Right lobe of liver (tissue), 6 donors: ENCODE measurements around the gene HACE1. TPM values are rescaled to one million over a fixed set of nuclear protein-coding genes. Genes with fewer than 3 reads are reported as not detected.
A peak's percentile ranks its signal among the peaks of the same experiment; 100 is the strongest.

Source experiments
- ATAC-seq, 4 donors: fragments of 200-7000 bp; cut with Tn5 transposase; one replicate each; pipeline ENCODE4 v1.9.1; 2020; ENCODE audit warnings: mild to moderate bottlenecking in 4 of 4, moderate library complexity in 4 of 4
- DNase-seq, 3 donors: peaks; one replicate each; pipeline ENCODE4 v3.0.0-alpha.2; 2020
- H3K27ac ChIP-seq, 3 donors: fragments of 200-600 bp; one replicate each; pipeline ENCODE4 v1.8.0; 2022
- H3K27me3 ChIP-seq, 2 donors: fragments of 200-600 bp; one replicate each; pipeline ENCODE4 v1.8.0; 2022
- H3K36me3 ChIP-seq, 4 donors: fragments of 200-600 bp; sonication (generic) in 1 of 4; one replicate each; pipeline versions ENCODE4 v1.5.1 to v1.8.0; 2017 to 2022; ENCODE audit warnings: control low read depth in 1 of 4
- H3K4me1 ChIP-seq, 4 donors: fragments of 200-600 bp; sonication (generic) in 1 of 4; one replicate each; pipeline versions ENCODE4 v1.5.1 to v1.8.0; 2017 to 2022; ENCODE audit warnings: control low read depth in 1 of 4
- H3K4me3 ChIP-seq, 3 donors: fragments of 200-600 bp; one replicate each; pipeline ENCODE4 v1.8.0; 2022
- H3K9me3 ChIP-seq, 4 donors: fragments of 200-600 bp; sonication (generic) in 1 of 4; one replicate each; pipeline versions ENCODE4 v1.5.1 to v1.8.0; 2017 to 2022; ENCODE audit warnings: control low read depth in 1 of 4
- CTCF ChIP-seq, 4 donors: fragments of 200-600 bp in 3 of 4; fragments of 450-650 bp in 1 of 4; IDR thresholded peaks; one replicate each; pipeline versions ENCODE4 v1.5.1 to v1.8.0; 2016 to 2022; ENCODE audit warnings: antibody characterized with exemption in 4 of 4, mild to moderate bottlenecking in 2 of 4
- POLR2A ChIP-seq: fragments of 450-650 bp; IDR thresholded peaks from one replicate; pipeline ENCODE4 v1.6.1; 2017; ENCODE audit warnings: antibody characterized with exemption, mild to moderate bottlenecking
- WGBS: methylation state at CpG from one replicate; pipeline ENCODE4 v1.1.6; 2018; ENCODE audit warnings: low coverage, low lambda C conversion rate; ENCODE audit not compliant: insufficient coverage; ENCODE audit errors: missing lambda C conversion rate; 5-methylcytosine and 5-hydroxymethylcytosine counted together
- intact Hi-C, 2 donors: fragments of 100-400 bp; cut with DNase I; formaldehyde crosslinking; loops; one replicate each; pipeline versions ENCODE4 v1.11.2 to v1.14.1; 2022
- total RNA-seq, 6 experiments: library from RNA; depleted of rRNA in 2 of 6; stranded (reverse); fragments of >200 nt in 2 of 6; fragmentation: NEBNext Ultra II Directional in 3 of 6; extraction: Animal tissue kit (Norgen Biotek cat#: 25700) in 3 of 6; gene quantifications; one replicate each; pipeline versions ENCODE4 v1.1.0 to v1.2.4, GENCODE V29; 2016 to 2023
- donor health status: DM: no; HTN: yes; CAD: no.
- donor health status: DM: no; HTN: no; CAD: no.
- donor health status: DM: no; HTN: no; CAD: no.
- donor health status: DM: no; HTN: yes; CAD: no.
- donor health status: DM: no; HTN: yes; CAD: no.

The HACE1 gene
- total RNA-seq, 6 experiments from 2014 or later, result 2.7 to 3.7 (median 3.1) TPM

GRCh38 chr6:104787305-104787704, 72.4 kb downstream of the HACE1 start:
- Histone ChIP-seq H3K4me3 (no peak overlapping the region), H3K36me3 (no peaks in the 10 kb centered on the region)

GRCh38 chr6:104784884-104785283, 74.8 kb downstream of the HACE1 start:
- no peak for TF ChIP-seq CTCF (IDR thresholded peaks at IDR 0.05)
- TF ChIP-seq POLR2A, result no peak
- no peaks in the 10 kb centered on the region for H3K27me3 ChIP-seq
- H3K4me3 ChIP-seq, result no peak overlapping the region
- H3K4me1 ChIP-seq, result no peaks in the 10 kb centered on the region
- intact Hi-C loops, result no loop called here
- H3K36me3 ChIP-seq, result no peaks in the 10 kb centered on the region
- ATAC-seq (no peak), DNase-seq (no peak)
- WGBS, result 54% methylated on average over 2 of the region's 2 CpGs
- H3K9me3 ChIP-seq, result no peaks in the 10 kb centered on the region
- H3K27ac ChIP-seq, result no peak overlapping the region

More at GRCh38 chr6:104787305-104787704, 72.4 kb downstream of the HACE1 start:
- Histone ChIP-seq H3K4me1 (no peaks in the 10 kb centered on the region), H3K9me3 (no peaks in the 10 kb centered on the region), H3K27ac (no peak overlapping the region), H3K27me3 (no peaks in the 10 kb centered on the region)
- TF ChIP-seq POLR2A, result no peak
- DNase-seq, result no peak
- ATAC-seq, result no peak
- intact Hi-C loops, result no loop called here
- 83% methylated on average over 2 of the region's 2 CpGs for WGBS

- 48% methylated on average over 2 of the region's 2 CpGs for WGBS
- H3K9me3 ChIP-seq, result no peaks in the 10 kb centered on the region
- no peak overlapping the region for H3K27ac ChIP-seq
- H3K27me3 ChIP-seq, result no peaks in the 10 kb centered on the region
- no peaks in the 10 kb centered on the region for H3K4me1 ChIP-seq
- TF ChIP-seq POLR2A (no peak), CTCF (IDR thresholded peaks at IDR 0.05) (peak; percentile 51 to 61 (median 55))
- ATAC-seq (peak; percentile 64 to 83 (median 70)), DNase-seq (no peak)
- intact Hi-C loops, result loop anchor here in 1 of 2 donors (10.0 kb wide), 1 partner anchor 87 kb away; no protein-coding TSS in a partner anchor
- H3K4me3 ChIP-seq, result no peak overlapping the region
- H3K36me3 ChIP-seq, result peaks cover 0 to 1% (median 0%) of the 10 kb centered on the region in 4 donors
Observed at GRCh38 chr6:104771258-104771832, 88.4 kb downstream of the HACE1 start.

- intact Hi-C loops, result no loop called here
- H3K36me3 ChIP-seq, result no peaks in the 10 kb centered on the region
- H3K27ac ChIP-seq, result no peak overlapping the region
- WGBS, result 92% methylated on average over 1 of the region's 1 CpG
- H3K4me1 ChIP-seq, result no peaks in the 10 kb centered on the region
- H3K27me3 ChIP-seq, result no peaks in the 10 kb centered on the region
- H3K4me3 ChIP-seq, result no peak overlapping the region
- H3K9me3 ChIP-seq, result no peaks in the 10 kb centered on the region
- ATAC-seq (no peak), DNase-seq (no peak)
- TF ChIP-seq CTCF (IDR thresholded peaks at IDR 0.05) (no peak), POLR2A (no peak)
Observed at GRCh38 chr6:104768906-104769305, 90.8 kb downstream of the HACE1 start.

- TF ChIP-seq POLR2A, result no peak
- no peak for TF ChIP-seq CTCF (IDR thresholded peaks at IDR 0.05)
- H3K27me3 ChIP-seq, result no peaks in the 10 kb centered on the region
- ATAC-seq, result no peak
- DNase-seq, result no peak
- H3K27ac ChIP-seq, result no peak overlapping the region
- no peaks in the 10 kb centered on the region for H3K9me3 ChIP-seq
- 93% methylated on average over 4 of the region's 4 CpGs for WGBS
- no peak overlapping the region for H3K4me3 ChIP-seq
- H3K4me1 ChIP-seq, result no peaks in the 10 kb centered on the region
- intact Hi-C loops, result no loop called here
- no peaks in the 10 kb centered on the region for H3K36me3 ChIP-seq
Observed at GRCh38 chr6:104766595-104766994, 93.1 kb downstream of the HACE1 start.
